CD4-positive, alpha-beta memory T cell (primary cell): Measurements from ENCODE around the gene FAM163A. TPM values are rescaled to one million over a fixed set of nuclear protein-coding genes. Genes with fewer than 3 reads are reported as not detected.
"Not testable (repeated sequence)": the region's sequence is repeated elsewhere in the genome, so short reads cannot be mapped to it uniquely, and the experiment has no call there.

Experiments used
- CTCF ChIA-PET: fragments of 350-600 bp; sonication (Branson Sonifier 250); formaldehyde crosslinking; loops from one replicate; lab custom pipeline; 2021; ENCODE audit warnings: inconsistent platforms; ENCODE audit not compliant: partially characterized antibody; lab: Charles Lee
- POLR2A ChIA-PET: fragments of 350-600 bp; sonication (Branson Sonifier 250); formaldehyde crosslinking; loops from one replicate; lab custom pipeline; 2021; ENCODE audit not compliant: partially characterized antibody; lab: Charles Lee
- DNase-seq, 5 donors: peaks; one replicate each; pipeline versions ENCODE4 v3.0.0 to v3.0.0-alpha.2; 2020 to 2022; ENCODE audit warnings: mixed read lengths in 1 of 5
- H3K27ac ChIP-seq: one replicate; pipeline ENCODE4 v1.7.0; 2013; ENCODE audit warnings: low read depth, low read length
- H3K27me3 ChIP-seq: 2 replicates; pipeline ENCODE4 v1.7.0; 2013; ENCODE audit warnings: mild to moderate bottlenecking, low read length, moderate library complexity; ENCODE audit not compliant: insufficient read depth
- H3K36me3 ChIP-seq: 2 replicates; pipeline ENCODE4 v1.7.0; 2013; ENCODE audit warnings: mild to moderate bottlenecking, low read length, moderate library complexity; ENCODE audit not compliant: insufficient read depth
- H3K4me1 ChIP-seq: 2 replicates; pipeline ENCODE4 v1.7.0; 2013; ENCODE audit warnings: mild to moderate bottlenecking, low read length, moderate library complexity; ENCODE audit not compliant: insufficient read depth
- H3K4me3 ChIP-seq, 2 donors: one replicate each; pipeline ENCODE4 v1.7.0; 2013; ENCODE audit warnings: low read length in 2 of 2, mild to moderate bottlenecking in 1 of 2
- H3K9me3 ChIP-seq, 2 donors: one replicate each; pipeline ENCODE4 v1.7.0; 2013; ENCODE audit warnings: low read length in 2 of 2, control low read depth in 1 of 2; ENCODE audit not compliant: control insufficient read depth in 1 of 2
- H3K27ac Mint-ChIP-seq, 7 donors: one replicate each; pipeline ENCODE4 v1.8.0; 2020 to 2021; ENCODE audit warnings: mixed read lengths in 7 of 7, mild to moderate bottlenecking in 6 of 7, inconsistent platforms in 3 of 7, moderate library complexity in 3 of 7
- H3K27me3 Mint-ChIP-seq, 2 donors: one replicate each; pipeline ENCODE4 v1.8.0; 2020 to 2021; ENCODE audit warnings: mixed read lengths in 2 of 2
- H3K36me3 Mint-ChIP-seq, 2 donors: one replicate each; pipeline ENCODE4 v1.8.0; 2020 to 2021; ENCODE audit warnings: mixed read lengths in 2 of 2, inconsistent platforms in 1 of 2, mild to moderate bottlenecking in 1 of 2
- H3K4me1 Mint-ChIP-seq, 4 donors: one replicate each; pipeline ENCODE4 v1.8.0; 2020 to 2021; ENCODE audit warnings: mixed read lengths in 4 of 4, mild to moderate bottlenecking in 1 of 4
- H3K4me3 Mint-ChIP-seq, 8 donors: one replicate each; pipeline ENCODE4 v1.8.0; 2020 to 2021; ENCODE audit warnings: mixed read lengths in 8 of 8, mild to moderate bottlenecking in 7 of 8, moderate library complexity in 6 of 8, inconsistent platforms in 3 of 8
- H3K9me3 Mint-ChIP-seq, 8 donors: one replicate each; pipeline ENCODE4 v1.8.0; 2020 to 2021; ENCODE audit warnings: mixed read lengths in 8 of 8, mild to moderate bottlenecking in 5 of 8, inconsistent platforms in 3 of 8, moderate library complexity in 1 of 8
- intact Hi-C: fragments of 100-400 bp; cut with micrococcal nuclease; formaldehyde crosslinking; loops from one replicate; pipeline ENCODE4 v1.15.1; 2023
- polyA plus RNA-seq, 2 donors: library from polyadenylated mRNA; unstranded; fragments of 300-500 nt; fragmentation: Illumina TruSeq; gene quantifications; one replicate each; pipeline ENCODE4 v1.2.3, GENCODE V29; 2021
- total RNA-seq, 2 experiments: library from RNA; stranded (reverse); gene quantifications; one replicate each; pipeline ENCODE4 v1.2.3, GENCODE V29; 2021

Gene FAM163A
- total RNA-seq = under 1 TPM; 0.11 to 0.29 TPM
- under 1 TPM in 1 of 2 donors, not detected in 1; 0.20 TPM for polyA plus RNA-seq

DNA sequence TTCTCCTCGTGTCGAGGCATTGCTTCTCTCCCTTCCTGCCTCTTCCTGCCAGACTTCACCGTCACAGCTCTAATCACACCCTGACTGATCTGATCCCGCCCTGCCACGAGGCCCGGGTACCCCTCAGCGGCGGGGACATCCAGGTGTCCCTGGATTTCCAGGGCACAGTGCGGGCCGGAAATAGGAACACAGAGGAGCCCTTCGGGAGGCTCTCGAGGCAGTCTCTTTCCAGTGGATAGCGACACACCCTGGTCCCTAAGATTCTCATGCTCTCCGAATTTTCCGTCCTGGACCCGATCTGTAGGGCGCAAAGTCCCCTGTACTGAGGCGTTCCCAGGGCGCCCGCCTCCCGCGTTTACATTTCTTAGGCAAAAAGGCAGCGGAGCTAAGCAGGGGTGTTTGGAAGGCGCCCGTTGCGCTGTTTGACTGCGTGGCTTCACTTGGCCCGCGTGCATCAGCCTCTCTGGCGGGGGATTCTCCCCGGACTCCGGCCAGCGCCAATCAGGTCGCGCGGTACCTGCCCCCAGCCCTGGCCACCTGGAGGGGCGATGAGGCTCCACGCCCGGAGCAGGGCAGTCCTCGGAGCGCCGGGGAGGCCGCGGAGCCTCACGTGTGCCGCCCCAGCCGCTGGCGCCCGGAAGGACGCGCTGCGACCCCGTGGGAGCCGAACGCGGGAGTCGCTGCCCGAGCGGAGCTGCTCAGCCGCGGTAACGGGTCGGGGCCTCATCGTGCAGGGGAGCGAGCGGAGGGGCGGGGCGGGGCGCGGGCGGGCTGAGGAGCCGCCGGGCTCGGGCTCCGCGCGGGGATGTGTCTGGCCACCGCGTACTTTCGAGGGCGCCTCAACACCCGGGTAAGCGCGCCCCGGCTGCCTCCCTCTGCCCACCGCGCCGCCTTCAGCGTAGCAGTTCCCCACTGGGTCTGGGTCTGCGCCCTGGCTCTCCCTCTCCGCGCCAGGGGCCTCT lies at the start of gene FAM163A:
Gene FAM163A (plus strand): TSS at position 575 of the 962 bp plus-strand sequence. CDS start 69,807 bp downstream, outside the sequence.
- peaks cover 9% of the 10 kb centered on the region for H3K4me1 ChIP-seq
- intact Hi-C loops = no loop called here
- peak within 1 kb of the TSS; percentile 55 to 79 (median 68) for H3K4me3 Mint-ChIP-seq
- H3K4me1 Mint-ChIP-seq = peaks cover 2 to 12% (median 9%) of the 10 kb centered on the region in 4 donors
- H3K27me3 Mint-ChIP-seq = peaks cover 58 to 67% of the 10 kb centered on the region in 2 donors
- no peaks in the 10 kb centered on the region for H3K36me3 Mint-ChIP-seq
- peak in 2 of 5 donors; percentile 1 to 9 for DNase-seq
- no peaks in the 10 kb centered on the region for H3K9me3 ChIP-seq
- H3K4me3 ChIP-seq = no peak within 1 kb of the TSS
- CTCF ChIA-PET = no interaction called here
- H3K27ac ChIP-seq = no peak within 1 kb of the TSS
- H3K9me3 Mint-ChIP-seq = peaks cover 0 to 4% (median under 1%) of the 10 kb centered on the region in 8 donors
- peaks cover 27% of the 10 kb centered on the region for H3K27me3 ChIP-seq
- POLR2A ChIA-PET = no interaction called here
- peak within 1 kb of the TSS in 3 of 7 donors; percentile 11 to 59 (median 57) for H3K27ac Mint-ChIP-seq
- no peaks in the 10 kb centered on the region for H3K36me3 ChIP-seq

- CTCF ChIA-PET = interaction anchor here (1.4 kb wide), 1 partner anchor 115 kb away, joined by 4 read pairs; no protein-coding TSS in a partner anchor
- H3K27me3 ChIP-seq, H3K9me3 ChIP-seq, intact Hi-C loops, H3K9me3 Mint-ChIP-seq, H3K4me3 Mint-ChIP-seq, POLR2A ChIA-PET, H3K4me1 Mint-ChIP-seq, H3K36me3 ChIP-seq, DNase-seq, H3K4me3 ChIP-seq, H3K36me3 Mint-ChIP-seq, H3K27ac Mint-ChIP-seq, H3K27ac ChIP-seq, H3K4me1 ChIP-seq: not testable (repeated sequence)
- H3K27me3 Mint-ChIP-seq = peaks cover 14 to 16% of the 10 kb centered on the region in 2 donors
Measured at GRCh38 chr1:179694530-179694929, 48.6 kb upstream of the FAM163A start.

GRCh38 chr1:179702946-179703539 lies 40.0 kb upstream of the FAM163A start:
- Mint-ChIP-seq H3K27ac (peak overlapping the region in 1 of 7 donors; percentile 2), H3K4me1 (peaks cover 0 to 5% (median 1%) of the 10 kb centered on the region in 4 donors), H3K27me3 (peaks cover 0 to 5% of the 10 kb centered on the region in 2 donors), H3K4me3 (no peak overlapping the region), H3K9me3 (peaks cover 0 to 3% (median 0%) of the 10 kb centered on the region in 8 donors), H3K36me3 (no peaks in the 10 kb centered on the region)
- intact Hi-C loops = no loop called here
- POLR2A ChIA-PET = no interaction called here
- no peaks in the 10 kb centered on the region for H3K27me3 ChIP-seq
- no peak overlapping the region for H3K4me3 ChIP-seq
- H3K27ac ChIP-seq = no peak overlapping the region
- H3K36me3 ChIP-seq = no peaks in the 10 kb centered on the region
- H3K4me1 ChIP-seq = no peaks in the 10 kb centered on the region
- no peaks in the 10 kb centered on the region for H3K9me3 ChIP-seq
- CTCF ChIA-PET = interaction anchor here (0.8 to 10.5 kb wide), 4 partner anchors 11 to 475 kb away, joined by 3 to 446 read pairs (median 31); no protein-coding TSS in a partner anchor
- DNase-seq = no peak

DNA sequence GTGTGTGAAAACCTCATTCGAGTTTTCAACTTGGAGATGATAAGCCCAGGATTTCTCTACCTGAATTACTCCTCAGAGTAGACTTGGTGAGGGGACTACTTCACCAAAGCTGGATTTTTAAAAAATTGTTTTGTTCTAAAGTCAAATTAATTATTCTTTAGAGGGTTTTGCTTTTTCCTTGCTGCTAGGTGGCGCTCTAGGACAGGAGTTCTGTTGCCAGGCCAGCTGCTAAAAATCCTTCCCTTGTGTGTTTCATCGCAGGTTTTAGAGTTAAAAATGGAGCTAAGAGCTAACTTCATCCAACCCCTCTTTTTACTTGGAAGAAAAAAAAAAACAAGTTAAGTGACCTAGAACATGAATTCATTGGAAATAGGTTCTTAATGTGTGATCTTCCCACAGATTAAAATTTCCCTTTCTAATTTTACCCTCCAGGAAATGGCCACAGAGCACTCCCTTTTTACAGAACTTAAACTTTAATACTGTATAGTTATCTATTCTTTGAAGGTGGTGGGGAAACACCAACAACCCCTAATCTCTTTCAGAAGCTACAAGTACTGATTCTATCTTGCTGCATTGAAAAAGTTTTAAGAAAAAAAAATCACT lies 36.7 kb upstream of the FAM163A start:
- Histone ChIP-seq H3K4me1 (peaks cover 18% of the 10 kb centered on the region), H3K36me3 (no peaks in the 10 kb centered on the region), H3K4me3 (no peak overlapping the region), H3K27ac (no peak overlapping the region), H3K27me3 (no peaks in the 10 kb centered on the region), H3K9me3 (no peaks in the 10 kb centered on the region)
- POLR2A ChIA-PET = interaction anchor here (0.8 to 1.3 kb wide), 3 partner anchors 103 to 176 kb away, joined by 4 to 11 read pairs (median 6); partner anchors contain the start of gene TOR1AIP1
- CTCF ChIA-PET = interaction anchor here (0.6 to 10.5 kb wide), 27 partner anchors 9 to 777 kb away, joined by 3 to 446 read pairs (median 4); no protein-coding TSS in a partner anchor
- Mint-ChIP-seq H3K27ac (peak overlapping the region; percentile 44 to 85 (median 76)), H3K4me3 (no peak overlapping the region), H3K9me3 (peaks cover 0 to 2% (median 0%) of the 10 kb centered on the region in 8 donors), H3K27me3 (peaks cover 0 to 5% of the 10 kb centered on the region in 2 donors), H3K36me3 (no peaks in the 10 kb centered on the region), H3K4me1 (peaks cover 5 to 22% (median 17%) of the 10 kb centered on the region in 4 donors)
- intact Hi-C loops = loop anchor here (1.0 to 2.0 kb wide), 5 partner anchors 104 to 777 kb away; no protein-coding TSS in a partner anchor
- peak; percentile 56 to 66 (median 59) for DNase-seq

- no peak overlapping the region for H3K4me3 Mint-ChIP-seq
- peaks cover 0 to 5% of the 10 kb centered on the region in 2 donors for H3K27me3 Mint-ChIP-seq
- no peak overlapping the region for H3K4me3 ChIP-seq
- ChIA-PET CTCF (interaction anchor here (1.3 to 10.5 kb wide), 6 partner anchors 12 to 471 kb away, joined by 3 to 446 read pairs (median 6); no protein-coding TSS in a partner anchor), POLR2A (no interaction called here)
- peaks cover 0 to 9% (median 1%) of the 10 kb centered on the region in 8 donors for H3K9me3 Mint-ChIP-seq
- H3K27ac Mint-ChIP-seq = peak overlapping the region in 1 of 7 donors; percentile 57
- H3K27ac ChIP-seq = no peak overlapping the region
- H3K27me3 ChIP-seq = no peaks in the 10 kb centered on the region
- peaks cover 18% of the 10 kb centered on the region for H3K4me1 ChIP-seq
- peaks cover 0 to 1% of the 10 kb centered on the region in 2 donors for H3K36me3 Mint-ChIP-seq
- intact Hi-C loops = loop anchor here (2.0 kb wide), 1 partner anchor 461 kb away; no protein-coding TSS in a partner anchor
- no peaks in the 10 kb centered on the region for H3K36me3 ChIP-seq
- H3K9me3 ChIP-seq = no peaks in the 10 kb centered on the region
- DNase-seq = no peak
- peaks cover 5 to 22% (median 17%) of the 10 kb centered on the region in 4 donors for H3K4me1 Mint-ChIP-seq
Measured at GRCh38 chr1:179707406-179707805, 35.7 kb upstream of the FAM163A start.

- ChIA-PET CTCF (interaction anchor here (0.8 to 7.6 kb wide), 7 partner anchors 11 to 471 kb away, joined by 3 to 190 read pairs (median 3); no protein-coding TSS in a partner anchor), POLR2A (interaction anchor here (0.8 kb wide), 1 partner anchor 104 kb away, joined by 3 read pairs; no protein-coding TSS in a partner anchor)
- Mint-ChIP-seq H3K4me3 (no peak overlapping the region), H3K27me3 (no peaks in the 10 kb centered on the region), H3K27ac (peak overlapping the region in 6 of 7 donors; percentile 24 to 89 (median 84)), H3K4me1 (peaks cover 5 to 22% (median 17%) of the 10 kb centered on the region in 4 donors), H3K9me3 (peaks cover 0 to 17% (median 9%) of the 10 kb centered on the region in 8 donors), H3K36me3 (peaks cover 0 to 1% of the 10 kb centered on the region in 2 donors)
- intact Hi-C loops = loop anchor here (2.0 kb wide), 1 partner anchor 246 kb away; the partner anchor contains the start of gene CEP350
- H3K4me1 ChIP-seq = peaks cover 18% of the 10 kb centered on the region
- no peak overlapping the region for H3K4me3 ChIP-seq
- H3K36me3 ChIP-seq = no peaks in the 10 kb centered on the region
- no peak for DNase-seq
- H3K9me3 ChIP-seq = no peaks in the 10 kb centered on the region
- H3K27ac ChIP-seq = no peak overlapping the region
- no peaks in the 10 kb centered on the region for H3K27me3 ChIP-seq
Measured at GRCh38 chr1:179708434-179709195, 34.5 kb upstream of the FAM163A start.
